Diencephalon (tissue), 1 donor: ENCODE measurements around the gene SHISA5. TPM values are rescaled to one million over a fixed set of nuclear protein-coding genes. Genes with fewer than 3 reads are reported as not detected.

Experiments used
- small RNA-seq: library from RNA; depleted of rRNA; stranded (forward); fragments of <200 nt; gene quantifications from one replicate; pipeline ENCODE3, GENCODE V24; 2014
- total RNA-seq: library from RNA; depleted of rRNA; stranded (reverse); fragments of >200 nt; gene quantifications from one replicate; pipeline ENCODE4 v1.2.3, GENCODE V29; 2014

Gene SHISA5
- 56.1 TPM for total RNA-seq

GRCh38 chr3:48504051-48504946, at the start of gene SHISA5:
Gene SHISA5 (minus strand): TSS chr3:48504174. CDS start chr3:48504094, 80 bp downstream.

GRCh38 chr3:48446425-48447193, 57.4 kb downstream of the SHISA5 start, which contains the start of gene ATRIP:
Gene ATRIP (plus strand): TSS chr3:48446737. CDS start chr3:48446846, 109 bp downstream.

GRCh38 chr3:48439820-48440589, 64.0 kb downstream of the SHISA5 start, which contains the start of the genes CCDC51 and TMA7:
Gene CCDC51 (minus strand): TSS chr3:48440119. CDS start chr3:48435128, 4,991 bp downstream.
Gene TMA7 (plus strand): TSS chr3:48440257. CDS start chr3:48440297, 40 bp downstream.

GRCh38 chr3:48429960-48430707, 73.8 kb downstream of the SHISA5 start, which contains the start of gene PLXNB1:
Gene PLXNB1 (minus strand): TSS chr3:48430086. CDS start chr3:48424611, 5,475 bp downstream.

Small RNA genes within 50 kb of the gene (small RNA-seq; reads per million reads assigned to genes)
- gene MIR6823: not detected

Other genes with a start within 250 kb of the SHISA5 start
- 24.0 TPM for gene NME6, start 202.8 kb downstream of the SHISA5 start, total RNA-seq
- not detected for gene SPINK8, start 170.5 kb downstream of the SHISA5 start, total RNA-seq
- 1.8 TPM for gene FBXW12, start 132.0 kb downstream of the SHISA5 start, total RNA-seq
- 89.0 TPM for gene PLXNB1, start 74.1 kb downstream of the SHISA5 start, total RNA-seq
- 10.1 TPM for gene CCDC51, start 64.1 kb downstream of the SHISA5 start, total RNA-seq
- gene TMA7, start 63.9 kb downstream of the SHISA5 start, total RNA-seq: 114 TPM
- gene ATRIP, start 57.4 kb downstream of the SHISA5 start, total RNA-seq: 7.6 TPM
- gene PFKFB4, start 52.6 kb upstream of the SHISA5 start, total RNA-seq: 20.8 TPM
- not detected for gene UCN2, start 59.6 kb upstream of the SHISA5 start, total RNA-seq
- 3.5 TPM for gene COL7A1, start 91.2 kb upstream of the SHISA5 start, total RNA-seq
- 194 TPM for gene UQCRC1, start 105.5 kb upstream of the SHISA5 start, total RNA-seq
- not detected for gene TMEM89, start 117.6 kb upstream of the SHISA5 start, total RNA-seq
- 7.6 TPM for gene SLC26A6, start 131.3 kb upstream of the SHISA5 start, total RNA-seq
- gene CELSR3, start 158.7 kb upstream of the SHISA5 start, total RNA-seq: 30.4 TPM
- gene NCKIPSD, start 181.7 kb upstream of the SHISA5 start, total RNA-seq: 9.2 TPM
- 94.6 TPM for gene IP6K2, start 213.0 kb upstream of the SHISA5 start, total RNA-seq